ENCODE data around the gene CASP12.

CASP12 gene

DNA sequence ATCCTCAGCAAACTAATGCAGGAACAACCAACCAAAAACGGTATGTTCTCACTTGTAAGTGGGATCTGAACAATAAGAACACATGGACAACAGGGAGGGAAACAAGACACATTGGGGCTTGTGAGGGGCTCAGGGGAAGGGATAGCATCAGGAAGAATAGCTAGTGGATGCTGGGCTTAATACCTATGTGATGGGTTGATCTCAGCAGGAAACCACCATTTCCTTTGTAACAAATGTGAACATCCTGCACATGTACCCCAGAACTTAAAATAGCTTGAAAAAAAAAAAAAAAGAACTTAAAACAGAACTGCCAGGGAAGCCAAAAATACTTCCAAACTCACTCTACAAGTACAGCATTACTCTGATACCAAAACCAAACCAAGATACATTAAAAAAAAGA lies 36.3 kb upstream of the CASP12 start:
- TF ChIP-seq CEBPB (IDR thresholded peaks at IDR 0.05) (no peak), EGR1 (IDR thresholded peaks at IDR 0.05) (no peak), RAD21 (IDR thresholded peaks at IDR 0.05; ENCODE audit: low read depth) (no peak)

DNA sequence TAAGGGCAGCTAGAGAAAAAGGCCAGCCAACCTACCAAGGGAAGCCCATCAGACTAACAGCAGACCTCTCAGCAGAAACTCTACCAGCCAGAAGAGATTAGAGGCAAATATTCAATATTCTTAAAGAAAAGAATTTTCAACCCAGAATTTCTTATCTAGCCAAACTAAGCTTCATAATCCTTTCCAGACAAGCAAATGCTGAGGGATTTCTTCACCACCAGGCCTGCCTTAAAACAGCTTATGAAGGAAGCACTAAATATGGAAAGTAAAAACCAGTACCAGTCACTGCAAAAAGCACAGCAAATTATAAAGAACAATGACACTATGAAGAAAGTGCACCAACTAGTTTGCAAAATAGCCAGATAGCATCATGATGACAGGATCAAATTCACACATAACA lies 30.6 kb upstream of the CASP12 start:
- TF ChIP-seq USF1 (IDR thresholded peaks at IDR 0.05) (no peak), TAF1 (IDR thresholded peaks at IDR 0.05; ENCODE audit: low read depth) (no peak), CEBPB (IDR thresholded peaks at IDR 0.05) (no peak), EGR1 (IDR thresholded peaks at IDR 0.05) (no peak), YY1 (IDR thresholded peaks at IDR 0.05; ENCODE audit: low read depth) (no peak), NFIC (IDR thresholded peaks at IDR 0.05) (no peak), REST (IDR thresholded peaks at IDR 0.05; ENCODE audit: low read depth) (no peak), RAD21 (IDR thresholded peaks at IDR 0.05; ENCODE audit: low read depth) (no peak), TCF12 (IDR thresholded peaks at IDR 0.05; ENCODE audit: low read depth) (no peak), FOXM1 (IDR thresholded peaks at IDR 0.05; ENCODE audit: borderline replicate concordance, low read depth) (no peak)

- TF ChIP-seq FOXM1 (IDR thresholded peaks at IDR 0.05; ENCODE audit: borderline replicate concordance, low read depth) (no peak), RAD21 (IDR thresholded peaks at IDR 0.05; ENCODE audit: low read depth) (no peak), TCF12 (IDR thresholded peaks at IDR 0.05; ENCODE audit: low read depth) (no peak), EGR1 (IDR thresholded peaks at IDR 0.05) (no peak), CEBPB (IDR thresholded peaks at IDR 0.05) (no peak), MAX (IDR thresholded peaks at IDR 0.05) (no peak), USF1 (IDR thresholded peaks at IDR 0.05) (no peak)
These were observed 28.7 kb upstream of the CASP12 start for GRCh38 chr11:104926771-104927611.

DNA sequence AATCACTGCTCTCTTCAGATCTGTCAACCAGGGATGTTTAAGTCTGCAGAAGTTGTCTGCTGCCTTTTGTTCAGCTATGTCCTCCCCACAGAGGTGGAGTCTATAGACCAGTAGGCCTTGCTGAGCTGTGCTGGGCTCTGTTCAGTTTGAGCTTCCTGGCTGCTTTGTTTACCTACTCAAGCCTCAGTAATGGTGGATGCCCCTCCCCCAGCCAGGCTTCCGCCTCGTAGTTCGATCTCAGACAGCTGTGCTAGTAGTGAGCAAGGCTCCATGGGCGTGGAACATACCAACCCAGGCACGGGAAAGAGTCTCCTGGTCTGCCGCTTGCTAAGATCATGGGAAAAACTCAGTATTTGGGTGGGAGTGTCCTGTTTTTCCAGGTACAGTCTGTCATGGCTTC lies 27.6 kb upstream of the CASP12 start:
- TF ChIP-seq MAX (IDR thresholded peaks at IDR 0.05) (no peak), TEAD4 (IDR thresholded peaks at IDR 0.05) (no peak), USF1 (IDR thresholded peaks at IDR 0.05) (no peak), TAF1 (IDR thresholded peaks at IDR 0.05; ENCODE audit: low read depth) (no peak), CEBPB (IDR thresholded peaks at IDR 0.05) (no peak), YY1 (IDR thresholded peaks at IDR 0.05; ENCODE audit: low read depth) (no peak), REST (IDR thresholded peaks at IDR 0.05; ENCODE audit: low read depth) (no peak), NFIC (IDR thresholded peaks at IDR 0.05) (no peak), FOXM1 (IDR thresholded peaks at IDR 0.05; ENCODE audit: borderline replicate concordance, low read depth) (no peak), RAD21 (IDR thresholded peaks at IDR 0.05; ENCODE audit: low read depth) (no peak)

DNA sequence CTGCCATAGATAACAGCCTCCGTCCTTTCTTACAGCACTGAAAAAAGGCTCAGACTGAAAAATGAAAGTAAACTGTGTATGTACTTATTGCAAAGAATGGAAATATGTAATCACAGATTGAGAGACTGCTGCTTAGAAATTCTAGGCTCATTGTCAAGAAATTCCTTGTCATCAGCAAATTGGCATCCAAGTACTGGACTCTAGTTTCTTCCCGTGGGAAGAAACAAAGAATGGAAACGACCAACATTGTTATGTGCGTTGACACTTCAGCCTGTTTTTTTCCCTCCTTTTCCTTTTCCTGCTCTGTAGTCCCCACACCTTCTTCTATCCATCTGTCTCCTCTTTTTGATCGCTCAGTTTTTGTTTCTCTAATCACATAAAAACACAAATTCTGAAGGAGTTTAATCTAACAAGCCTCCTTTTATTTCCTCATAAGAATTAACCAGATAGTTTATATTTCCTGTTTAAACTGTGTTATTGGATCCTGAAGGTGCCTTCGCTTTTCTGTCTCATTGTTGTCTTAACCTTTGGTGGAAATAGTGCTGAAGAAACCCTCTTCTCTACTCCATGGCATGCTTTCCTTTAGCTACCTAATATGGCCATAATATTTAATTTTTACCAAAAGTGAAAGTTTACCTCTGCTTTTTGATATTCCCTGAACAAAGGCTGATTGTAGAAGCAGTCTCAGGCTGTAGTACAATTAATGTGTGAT lies 20.0 kb upstream of the CASP12 start:
- TF ChIP-seq EGR1 (IDR thresholded peaks at IDR 0.05) (no peak), YY1 (IDR thresholded peaks at IDR 0.05; ENCODE audit: low read depth) (no peak), RAD21 (IDR thresholded peaks at IDR 0.05; ENCODE audit: low read depth) (no peak), EP300 (IDR thresholded peaks at IDR 0.05; ENCODE audit: borderline replicate concordance) (no peak), NFIC (IDR thresholded peaks at IDR 0.05) (no peak), ZBTB7A (IDR thresholded peaks at IDR 0.05; ENCODE audit: low read depth) (no peak), USF1 (IDR thresholded peaks at IDR 0.05) (no peak), CREB1 (IDR thresholded peaks at IDR 0.05; ENCODE audit: low read depth) (no peak), FOXM1 (IDR thresholded peaks at IDR 0.05; ENCODE audit: borderline replicate concordance, low read depth) (no peak), CEBPB (IDR thresholded peaks at IDR 0.05) (no peak), TEAD4 (IDR thresholded peaks at IDR 0.05) (no peak), TAF1 (IDR thresholded peaks at IDR 0.05; ENCODE audit: low read depth) (no peak), MAX (IDR thresholded peaks at IDR 0.05) (no peak), TCF12 (IDR thresholded peaks at IDR 0.05; ENCODE audit: low read depth) (no peak), REST (IDR thresholded peaks at IDR 0.05; ENCODE audit: low read depth) (no peak)

All from Ishikawa (cell line).